ENCODE results near the gene DCTN4. TPM values are rescaled to one million over a fixed set of nuclear protein-coding genes. Genes with fewer than 3 reads are reported as not detected.

The DCTN4 gene
- polyA plus RNA-seq, 2 of the 4 experiments (the other 2 are of a cell fraction): 18.7 to 38.4 TPM

DNA sequence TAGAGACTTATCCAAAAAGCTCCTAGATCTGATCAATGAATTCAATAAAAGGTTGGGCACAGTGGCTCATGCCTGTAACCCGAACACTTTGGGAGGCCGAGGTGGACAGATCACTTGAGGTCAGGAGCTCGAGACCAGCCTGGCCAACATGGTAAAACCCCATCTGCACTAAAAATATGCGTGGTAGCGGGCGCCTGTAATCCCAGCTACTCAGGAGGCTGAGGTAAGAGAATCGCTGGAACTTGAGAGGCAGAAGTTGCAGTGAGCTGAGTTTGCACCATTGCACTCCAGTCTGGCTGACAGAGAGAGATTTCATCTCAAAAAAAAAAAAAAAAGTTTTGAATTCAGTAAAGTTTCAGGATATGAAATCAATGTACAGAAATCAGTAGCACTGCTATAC lies 20.0 kb downstream of the DCTN4 start:
- FAIRE-seq (no peak), DNase-seq (ENCODE audit: low read depth in 1 of 2, low spot score in 1 of 2) (no peak), ATAC-seq (no peak)
- TF ChIP-seq NPAS2 (CRISPR knock-in tag; IDR thresholded peaks at IDR 0.05; ENCODE audit: borderline replicate concordance): no peak
- TF ChIP-seq, protein P1, sequence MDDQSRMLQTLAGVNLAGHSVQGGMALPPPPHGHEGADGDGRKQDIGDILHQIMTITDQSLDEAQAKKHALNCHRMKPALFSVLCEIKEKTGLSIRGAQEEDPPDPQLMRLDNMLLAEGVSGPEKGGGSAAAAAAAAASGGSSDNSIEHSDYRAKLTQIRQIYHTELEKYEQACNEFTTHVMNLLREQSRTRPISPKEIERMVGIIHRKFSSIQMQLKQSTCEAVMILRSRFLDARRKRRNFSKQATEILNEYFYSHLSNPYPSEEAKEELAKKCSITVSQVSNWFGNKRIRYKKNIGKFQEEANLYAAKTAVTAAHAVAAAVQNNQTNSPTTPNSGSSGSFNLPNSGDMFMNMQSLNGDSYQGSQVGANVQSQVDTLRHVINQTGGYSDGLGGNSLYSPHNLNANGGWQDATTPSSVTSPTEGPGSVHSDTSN (IDR thresholded peaks at IDR 0.05): no peak
- TF ChIP-seq HOXB5 (CRISPR knock-in tag; IDR thresholded peaks at IDR 0.05): no peak
- no peak for TF ChIP-seq RARB (CRISPR knock-in tag; IDR thresholded peaks at IDR 0.05)
- Histone ChIP-seq H3K4me1 (no peaks in the 10 kb centered on the region), H3K27ac (no peak overlapping the region), H3K9me3 (no peaks in the 10 kb centered on the region), H3K4me3 (no peak overlapping the region), H3K4me2 (no peak overlapping the region)
- WGBS (ENCODE audit: missing lambda C conversion rate): 90% methylated on average over 7 of the region's 7 CpGs
- CTCF ChIA-PET: interaction anchor here (0.6 to 0.7 kb wide), 3 partner anchors 30 to 339 kb away, joined by 3 to 4 read pairs (median 3); no protein-coding TSS in a partner anchor
- POLR2A ChIA-PET: no interaction called here

DNA sequence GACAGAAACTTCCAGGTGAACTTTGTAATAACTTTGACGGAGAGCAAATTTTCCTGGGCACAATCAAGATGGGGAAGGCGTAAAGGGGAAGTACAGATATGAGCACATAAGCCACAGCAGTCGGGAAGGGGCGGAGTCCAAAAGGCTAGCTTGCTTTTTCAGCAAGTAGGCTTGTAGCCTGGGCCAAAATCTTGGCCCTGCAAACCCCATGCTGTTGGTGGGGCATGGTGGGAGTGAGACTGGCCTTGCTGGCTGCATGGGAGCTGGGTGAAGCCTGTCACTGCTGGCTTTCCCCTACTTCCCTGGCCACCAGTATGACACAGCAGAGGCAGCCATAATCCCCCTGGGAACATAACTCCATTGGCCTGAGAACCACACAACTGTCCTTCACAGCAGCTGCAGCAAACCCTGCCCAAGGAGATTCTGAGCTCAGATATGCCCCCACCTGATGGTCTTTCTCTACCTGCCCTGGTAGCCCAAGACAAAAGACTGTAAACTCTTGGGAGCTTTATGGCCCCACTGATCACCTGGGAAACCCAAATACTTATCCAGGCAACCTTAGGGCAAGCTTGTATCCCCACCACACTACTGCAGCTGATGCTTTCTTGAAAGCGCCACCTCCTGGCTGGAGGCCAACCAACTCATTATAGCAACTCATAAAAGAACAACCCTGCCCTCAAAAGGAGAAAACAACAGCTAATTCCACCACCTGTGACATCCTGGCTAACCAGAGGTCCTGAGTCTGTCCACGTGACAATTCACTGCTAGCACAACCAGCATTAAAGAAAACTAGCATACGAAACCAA lies 24.0 kb downstream of the DCTN4 start:
- CTCF ChIA-PET: interaction anchor here (1.2 to 1.5 kb wide), 3 partner anchors 18 to 29 kb away, joined by 3 to 4 read pairs (median 4); no protein-coding TSS in a partner anchor
- TF ChIP-seq MAX (IDR thresholded peaks at IDR 0.05) (no peak), HEYL (CRISPR knock-in tag; IDR thresholded peaks at IDR 0.05) (no peak), SMC3 (IDR thresholded peaks at IDR 0.05) (no peak), NPAS2 (CRISPR knock-in tag; IDR thresholded peaks at IDR 0.05; ENCODE audit: borderline replicate concordance) (no peak), RNF2 (IDR thresholded peaks at IDR 0.05; ENCODE audit: borderline replicate concordance, low read depth) (no peak)

GRCh38 chr5:150731669-150732242 lies 27.1 kb downstream of the DCTN4 start:
- no peak for ATAC-seq

More for the DNA sequence above, 24.0 kb downstream of the DCTN4 start:
- POLR2A ChIA-PET: interaction anchor here (0.6 to 1.3 kb wide), 2 partner anchors 24 to 305 kb away, joined by 3 read pairs; partner anchors contain the start of gene DCTN4
- Histone ChIP-seq H3K27ac (no peak overlapping the region), H3K4me2 (no peak overlapping the region), H3K4me1 (no peaks in the 10 kb centered on the region), H3K4me3 (no peak overlapping the region), H3K9me3 (no peaks in the 10 kb centered on the region)
- DNase-seq (ENCODE audit: low read depth in 1 of 2, low spot score in 1 of 2) (no peak), ATAC-seq (no peak), FAIRE-seq (no peak)
- WGBS (ENCODE audit: missing lambda C conversion rate): 95% methylated on average over 7 of the region's 7 CpGs

More at GRCh38 chr5:150731669-150732242, 27.1 kb downstream of the DCTN4 start:
- DNase-seq (ENCODE audit: low read depth in 1 of 2, low spot score in 1 of 2) (no peak), FAIRE-seq (no peak)
- 92% methylated on average over 6 of the region's 6 CpGs for WGBS (ENCODE audit: missing lambda C conversion rate)
- TF ChIP-seq HOXB13 (CRISPR knock-in tag; IDR thresholded peaks at IDR 0.05; ENCODE audit: low read depth): no peak
- no peak for TF ChIP-seq ATOH8 (CRISPR knock-in tag; IDR thresholded peaks at IDR 0.05; ENCODE audit: low read depth)
- no peak for TF ChIP-seq POLR2A (IDR thresholded peaks at IDR 0.05; ENCODE audit: low read length)
- no peak for TF ChIP-seq CTCF (IDR thresholded peaks at IDR 0.05)
- TF ChIP-seq EHF (CRISPR knock-in tag; IDR thresholded peaks at IDR 0.05): no peak
- TF ChIP-seq USF2 (IDR thresholded peaks at IDR 0.05): no peak
- H3K9me3 ChIP-seq: no peaks in the 10 kb centered on the region
- no peak overlapping the region for H3K27ac ChIP-seq
- no peak overlapping the region for H3K4me3 ChIP-seq
- ChIA-PET CTCF (interaction anchor here (0.7 to 1.8 kb wide), 3 partner anchors 9 to 31 kb away, joined by 3 to 5 read pairs (median 3); partner anchors contain the start of gene RBM22), POLR2A (no interaction called here)
- H3K4me1 ChIP-seq: no peaks in the 10 kb centered on the region
- no peak overlapping the region for H3K4me2 ChIP-seq
